DND-41 (cell line): Measurements from ENCODE around the gene GLS.

Experiments used
- ATAC-seq: fragments of 200-7000 bp; cut with Tn5 transposase; 3 replicates; pipeline ENCODE4 v1.9.1; 2021; ENCODE audit warnings: low read depth; ENCODE audit not compliant: insufficient read depth
- DNase-seq: peaks from one replicate; pipeline ENCODE4 v3.0.0-alpha.2; 2020
- H2AFZ ChIP-seq: 2 replicates; pipeline ENCODE4 v1.6.0; 2012; ENCODE audit warnings: low read depth, low read length
- H3K27ac ChIP-seq: 2 replicates; pipeline ENCODE4 v1.5.1; 2012; ENCODE audit warnings: low read length, inconsistent platforms
- H3K27me3 ChIP-seq: fragments of 200-600 bp; sonication (generic); 2 replicates; pipeline ENCODE4 v1.6.0; 2012; ENCODE audit warnings: low read length, mild to moderate bottlenecking, inconsistent platforms; ENCODE audit not compliant: insufficient read depth, poor library complexity
- H3K36me3 ChIP-seq: 2 replicates; pipeline ENCODE4 v1.5.1; 2012; ENCODE audit warnings: low read length, inconsistent platforms; ENCODE audit not compliant: insufficient read depth
- H3K4me1 ChIP-seq: 2 replicates; pipeline ENCODE4 v1.5.1; 2012; ENCODE audit warnings: mild to moderate bottlenecking, low read length; ENCODE audit not compliant: insufficient read depth
- H3K4me2 ChIP-seq: 2 replicates; pipeline ENCODE4 v1.6.0; 2012; ENCODE audit warnings: mild to moderate bottlenecking, moderate library complexity, low read length, inconsistent platforms; ENCODE audit not compliant: insufficient read depth
- H3K4me3 ChIP-seq, 2 experiments: fragments of 200-600 bp in 1 of 2; shearing (Covaris generic) in 1 of 2; 2 replicates each; pipeline ENCODE4 v1.5.1; 2012 to 2016; ENCODE audit warnings: inconsistent platforms in 2 of 2, low read length in 2 of 2, mild to moderate bottlenecking in 2 of 2, low read depth in 1 of 2, moderate library complexity in 1 of 2
- H3K79me2 ChIP-seq: 2 replicates; pipeline ENCODE4 v1.6.0; 2012; ENCODE audit warnings: low read length, inconsistent platforms; ENCODE audit not compliant: insufficient read depth
- H3K9ac ChIP-seq: 2 replicates; pipeline ENCODE4 v1.6.0; 2012; ENCODE audit warnings: low read depth, mild to moderate bottlenecking, inconsistent platforms, low read length, moderate library complexity
- H3K9me3 ChIP-seq: 2 replicates; pipeline ENCODE4 v1.5.1; 2012; ENCODE audit warnings: low read length, moderate library complexity, mild to moderate bottlenecking, inconsistent platforms; ENCODE audit not compliant: insufficient read depth, severe bottlenecking
- H4K20me1 ChIP-seq: 2 replicates; pipeline ENCODE4 v1.6.0; 2012; ENCODE audit warnings: low read length; ENCODE audit not compliant: insufficient read depth
- EZH2 ChIP-seq: IDR thresholded peaks from 3 replicates; pipeline ENCODE4 v1.6.1; 2012; ENCODE audit warnings: borderline replicate concordance, low read depth, mild to moderate bottlenecking, moderate library complexity, low read length, inconsistent platforms; ENCODE audit not compliant: severe bottlenecking
- TF ChIP-seq, protein P1 (sequence below): IDR thresholded peaks from 2 replicates; pipeline ENCODE4 v1.5.1; 2012; ENCODE audit warnings: borderline replicate concordance, low read length, moderate library complexity, mild to moderate bottlenecking; ENCODE audit not compliant: poor library complexity, severe bottlenecking; ENCODE audit errors: extremely low read depth

Gene GLS

DNA sequence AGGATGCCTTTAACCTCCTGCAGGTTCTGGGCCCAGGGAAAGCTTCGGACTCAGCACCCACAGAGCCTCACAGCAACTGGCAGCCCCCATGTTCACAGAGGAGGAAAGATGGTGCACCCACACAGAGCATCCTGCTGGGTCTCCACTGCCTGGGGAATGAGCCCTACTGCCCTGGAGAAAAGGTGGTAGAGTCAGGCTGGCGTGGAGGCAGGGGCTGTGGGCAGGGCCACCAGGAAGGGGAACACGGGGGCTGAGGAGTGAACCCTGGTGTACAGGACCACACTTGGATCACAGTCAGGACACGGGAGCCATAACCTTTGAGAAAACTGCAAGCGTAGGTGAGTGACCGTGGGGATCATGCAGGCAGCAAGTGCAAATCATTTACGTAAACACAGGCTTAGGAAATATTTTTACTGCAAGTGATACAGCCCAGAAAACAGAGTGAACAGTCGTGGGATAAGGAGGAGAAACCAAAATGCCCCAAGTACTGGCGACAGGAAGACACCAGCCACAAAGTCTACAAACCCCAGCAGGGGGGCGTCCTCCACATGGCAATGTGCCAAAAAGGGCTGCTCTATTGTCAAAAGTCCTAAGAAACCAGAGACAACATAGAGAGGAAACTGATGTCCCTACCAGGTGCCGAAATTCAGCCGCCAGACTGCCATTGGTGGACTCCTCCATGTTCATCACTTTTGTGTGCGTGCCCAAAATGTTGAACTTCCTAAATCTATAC lies 105.8 kb downstream of the GLS start:
- Histone ChIP-seq H2AFZ (no peak overlapping the region), H3K4me3 (no peak overlapping the region), H3K9me3 (no peaks in the 10 kb centered on the region), H3K79me2 (no peaks in the 10 kb centered on the region), H3K27ac (peak overlapping the region; percentile 77), H3K4me2 (peak overlapping the region; percentile 28), H3K36me3 (peaks cover 94% of the 10 kb centered on the region), H3K27me3 (no peaks in the 10 kb centered on the region), H3K9ac (peak overlapping the region; percentile 16; the same call in 1 of the 2 replicates), H3K4me1 (peaks cover 25% of the 10 kb centered on the region), H4K20me1 (no peaks in the 10 kb centered on the region)
- DNase-seq (peak; percentile 85), ATAC-seq (peak; percentile 95)
- TF ChIP-seq, protein P1, sequence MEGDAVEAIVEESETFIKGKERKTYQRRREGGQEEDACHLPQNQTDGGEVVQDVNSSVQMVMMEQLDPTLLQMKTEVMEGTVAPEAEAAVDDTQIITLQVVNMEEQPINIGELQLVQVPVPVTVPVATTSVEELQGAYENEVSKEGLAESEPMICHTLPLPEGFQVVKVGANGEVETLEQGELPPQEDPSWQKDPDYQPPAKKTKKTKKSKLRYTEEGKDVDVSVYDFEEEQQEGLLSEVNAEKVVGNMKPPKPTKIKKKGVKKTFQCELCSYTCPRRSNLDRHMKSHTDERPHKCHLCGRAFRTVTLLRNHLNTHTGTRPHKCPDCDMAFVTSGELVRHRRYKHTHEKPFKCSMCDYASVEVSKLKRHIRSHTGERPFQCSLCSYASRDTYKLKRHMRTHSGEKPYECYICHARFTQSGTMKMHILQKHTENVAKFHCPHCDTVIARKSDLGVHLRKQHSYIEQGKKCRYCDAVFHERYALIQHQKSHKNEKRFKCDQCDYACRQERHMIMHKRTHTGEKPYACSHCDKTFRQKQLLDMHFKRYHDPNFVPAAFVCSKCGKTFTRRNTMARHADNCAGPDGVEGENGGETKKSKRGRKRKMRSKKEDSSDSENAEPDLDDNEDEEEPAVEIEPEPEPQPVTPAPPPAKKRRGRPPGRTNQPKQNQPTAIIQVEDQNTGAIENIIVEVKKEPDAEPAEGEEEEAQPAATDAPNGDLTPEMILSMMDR: peak; percentile 17
- TF ChIP-seq EZH2: no peak

DNA sequence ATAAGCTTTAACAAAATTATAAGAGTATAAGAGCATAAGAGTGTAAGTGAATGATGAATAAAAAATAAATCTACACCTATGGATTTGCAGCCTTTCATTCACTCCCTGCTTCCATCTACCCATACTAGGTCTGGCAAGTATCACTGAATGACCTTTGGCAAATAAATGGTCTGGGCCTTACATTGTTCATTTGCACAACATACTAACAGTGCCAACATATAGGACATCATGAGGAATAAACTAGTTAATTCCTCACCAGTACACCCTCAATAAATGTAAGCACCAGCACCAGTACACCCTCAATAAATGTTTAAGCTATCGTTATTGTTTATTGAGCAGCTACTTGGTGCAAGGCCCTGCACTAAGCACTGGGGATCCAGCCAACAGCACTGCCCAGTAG lies 106.5 kb downstream of the GLS start:
- H2AFZ ChIP-seq: no peak overlapping the region
- H3K9me3 ChIP-seq: no peaks in the 10 kb centered on the region
- H3K27me3 ChIP-seq: no peaks in the 10 kb centered on the region
- ATAC-seq: no peak
- TF ChIP-seq, protein P1: no peak
- TF ChIP-seq EZH2: no peak
- peak overlapping the region; percentile 49; the same call in 1 of the 2 replicates for H3K27ac ChIP-seq
- H3K36me3 ChIP-seq: peaks cover 93% of the 10 kb centered on the region
- H3K79me2 ChIP-seq: no peaks in the 10 kb centered on the region
- peaks cover 25% of the 10 kb centered on the region for H3K4me1 ChIP-seq
- DNase-seq: no peak
- H3K4me2 ChIP-seq: no peak overlapping the region
- H4K20me1 ChIP-seq: no peaks in the 10 kb centered on the region
- H3K9ac ChIP-seq: no peak overlapping the region
- H3K4me3 ChIP-seq: no peak overlapping the region

DNA sequence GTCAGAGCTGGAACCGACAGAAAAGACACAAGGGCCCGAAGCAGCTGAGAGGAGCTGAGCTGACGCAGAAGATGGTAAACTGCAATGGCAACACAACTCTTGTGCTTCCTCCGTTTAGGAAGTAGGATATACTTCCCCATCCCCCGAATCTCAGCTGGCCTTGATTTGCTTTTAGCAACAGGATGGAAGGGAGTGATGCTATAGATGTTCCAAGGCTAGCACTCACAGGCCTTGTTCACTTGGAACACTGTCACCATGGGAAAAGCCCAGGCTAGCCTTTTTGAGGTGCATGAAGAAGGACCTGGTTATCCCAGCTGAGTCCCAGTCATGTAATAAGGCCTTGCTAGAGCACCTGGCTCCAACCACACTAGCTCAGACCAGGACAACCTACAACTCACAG lies 107.3 kb downstream of the GLS start:
- no peak for TF ChIP-seq EZH2
- TF ChIP-seq, protein P1: no peak
- H3K36me3 ChIP-seq: peaks cover 93% of the 10 kb centered on the region
- ATAC-seq: no peak

More for the DNA sequence above, 107.3 kb downstream of the GLS start:
- Histone ChIP-seq H3K4me1 (peaks cover 25% of the 10 kb centered on the region), H3K4me3 (no peak overlapping the region), H3K27me3 (no peaks in the 10 kb centered on the region), H3K79me2 (no peaks in the 10 kb centered on the region), H3K9me3 (no peaks in the 10 kb centered on the region), H3K27ac (no peak overlapping the region), H4K20me1 (no peaks in the 10 kb centered on the region), H2AFZ (no peak overlapping the region), H3K4me2 (no peak overlapping the region), H3K9ac (no peak overlapping the region)
- no peak for DNase-seq
